ENCODE results near the gene PRKACG.
A peak's percentile ranks its signal among the peaks of the same experiment; 100 is the strongest.
"Not testable (repeated sequence)": the region's sequence is repeated elsewhere in the genome, so short reads cannot be mapped to it uniquely, and the experiment has no call there.

The PRKACG gene

GRCh38 chr9:69023650-69024049 is 9.7 kb upstream of the PRKACG start:
- no peak for FAIRE-seq

DNA sequence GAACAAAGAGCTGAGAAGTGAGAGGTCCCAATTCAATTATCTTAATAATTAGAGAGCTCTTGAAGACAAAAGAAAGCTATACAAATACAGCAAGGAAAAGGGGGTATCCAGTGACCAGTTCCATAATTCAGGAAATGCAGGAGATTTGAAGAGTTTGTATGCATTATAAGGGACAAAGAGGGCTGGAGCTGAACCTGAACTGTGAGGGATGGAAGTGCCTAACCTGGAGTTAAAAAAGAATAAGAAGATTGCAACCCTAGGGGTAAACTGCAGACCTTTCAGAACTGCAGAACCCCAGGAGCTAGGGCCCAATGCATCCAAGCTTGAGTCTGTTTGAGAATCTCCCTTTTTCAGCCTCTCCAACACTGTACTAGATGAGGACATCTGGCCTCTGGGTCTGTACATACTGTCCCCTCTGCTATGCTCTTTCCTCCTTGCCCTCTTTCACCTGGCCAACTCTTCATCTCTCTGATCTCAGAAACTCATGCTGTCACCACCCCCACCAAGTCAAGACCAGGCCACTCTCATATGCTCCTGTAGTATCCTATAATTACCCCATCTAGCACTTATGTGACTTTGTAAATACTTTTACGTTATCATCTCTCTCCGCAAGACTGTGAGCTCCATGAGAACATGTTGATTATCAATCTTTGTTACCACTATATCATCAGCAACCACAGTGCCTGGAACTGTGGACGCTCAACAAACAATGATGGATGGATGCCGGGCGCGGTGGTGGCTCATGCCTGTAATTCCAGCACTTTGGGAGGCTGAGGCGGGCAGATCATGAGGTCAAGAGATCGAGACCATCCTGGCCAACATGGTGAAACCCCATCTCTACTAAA is 6.6 kb upstream of the PRKACG start:
- FAIRE-seq, result no peak

- no peak for FAIRE-seq
Observed at GRCh38 chr9:69019808-69020207, 5.9 kb upstream of the PRKACG start.

DNA sequence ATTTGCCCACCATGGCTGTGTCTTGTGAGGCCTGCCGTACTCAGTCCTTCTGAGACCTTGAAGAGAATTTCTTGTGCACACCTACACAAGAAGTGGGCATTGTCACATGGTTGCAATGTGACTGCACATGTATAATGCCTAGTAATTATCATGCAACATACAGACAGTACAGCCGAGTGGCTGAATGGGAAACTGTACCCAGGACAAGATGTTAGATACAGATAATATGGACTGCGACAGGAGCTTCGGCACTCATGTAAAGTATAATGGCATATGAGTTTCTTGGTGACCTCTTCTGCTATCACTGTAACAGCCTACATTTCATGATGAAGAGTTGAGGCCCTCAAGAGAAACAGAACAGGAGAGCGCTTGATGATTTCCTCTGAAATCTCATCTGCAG is 4.8 kb upstream of the PRKACG start:
- no peak for FAIRE-seq

DNA sequence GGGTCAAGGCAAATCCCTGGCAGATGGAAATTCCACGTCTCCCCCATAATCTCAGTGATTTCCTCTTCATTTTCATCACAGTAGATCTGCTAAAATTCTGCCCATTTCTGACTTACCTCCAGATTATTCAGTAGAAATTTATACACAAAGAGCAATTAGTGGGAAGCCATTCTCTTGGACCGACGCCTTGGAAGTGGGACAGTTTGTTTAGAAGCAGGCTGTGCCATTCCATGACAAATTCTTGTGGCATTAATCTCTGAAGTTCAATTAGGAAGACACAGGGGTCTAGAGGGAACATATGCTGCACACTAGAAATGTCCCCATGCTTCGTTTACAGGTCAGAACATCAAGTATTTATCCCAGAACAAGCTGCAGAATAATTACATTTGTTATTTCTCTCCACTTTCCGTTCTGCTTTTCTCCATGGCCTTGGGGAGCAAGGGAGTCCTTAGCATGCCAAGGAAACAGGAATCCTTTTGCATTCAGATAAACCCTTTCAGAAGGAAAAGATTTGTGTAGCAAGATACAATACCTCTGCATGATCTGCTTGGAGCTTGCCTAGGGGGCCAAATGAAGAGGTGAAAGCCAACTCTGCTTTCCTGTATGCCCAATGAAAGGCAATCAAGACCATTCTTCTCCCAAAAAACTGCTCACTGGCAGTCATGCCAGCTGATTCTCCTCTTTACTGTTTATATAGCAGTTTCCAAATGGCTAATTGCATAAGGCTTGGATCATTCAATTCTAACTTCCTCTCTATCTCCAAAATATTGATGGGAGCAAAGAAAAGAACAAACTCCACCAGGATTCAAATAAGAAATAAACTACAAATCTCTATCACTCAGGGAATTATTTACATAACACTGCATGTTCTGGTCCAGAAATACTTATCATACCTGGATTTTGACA is 2.5 kb upstream of the PRKACG start:
- no peak for FAIRE-seq

- no peak for FAIRE-seq
Observed at GRCh38 chr9:69013382-69013727, 558 bp downstream of the PRKACG start.

- FAIRE-seq, result no peak
Observed at GRCh38 chr9:69012696-69013381, 1.1 kb downstream of the PRKACG start.

DNA sequence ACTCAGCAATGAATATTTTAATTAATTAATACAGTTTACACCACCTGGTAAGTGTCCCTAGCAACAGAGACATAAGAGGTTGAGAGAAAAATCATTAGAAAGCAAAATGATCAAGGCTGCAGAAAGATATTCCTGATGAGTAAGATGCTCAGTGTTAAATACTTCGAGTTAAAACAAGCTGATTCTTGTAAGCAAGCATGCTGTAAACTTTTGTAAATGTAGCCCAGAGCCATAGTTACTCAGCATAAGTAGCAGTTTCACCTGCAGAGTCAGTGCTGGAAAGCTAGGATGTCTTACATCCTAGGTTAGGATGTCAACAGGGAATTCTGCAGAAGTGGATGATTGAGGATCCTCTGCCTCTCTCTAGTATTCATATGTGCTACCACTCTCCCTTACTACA is 4.2 kb downstream of the PRKACG start:
- FAIRE-seq, result no peak

DNA sequence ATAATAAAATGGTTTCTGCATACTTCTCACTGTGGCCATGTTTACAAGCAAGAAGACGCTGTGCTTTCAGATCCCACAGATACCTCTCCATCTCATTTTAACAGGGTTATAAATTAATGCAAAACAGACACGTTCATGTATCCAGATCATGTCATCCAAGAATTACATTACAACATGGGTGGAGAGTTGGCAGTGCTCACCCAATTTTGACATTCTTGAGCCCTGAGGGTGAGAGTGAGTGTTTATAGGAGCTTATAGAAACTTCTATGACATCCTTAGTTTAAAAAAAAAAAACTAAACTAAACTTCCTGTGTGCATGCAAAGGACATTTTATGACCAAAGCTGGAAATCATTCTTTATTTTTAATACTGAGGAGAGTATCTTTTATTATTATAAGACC is 9.1 kb downstream of the PRKACG start:
- no peak for FAIRE-seq

DNA sequence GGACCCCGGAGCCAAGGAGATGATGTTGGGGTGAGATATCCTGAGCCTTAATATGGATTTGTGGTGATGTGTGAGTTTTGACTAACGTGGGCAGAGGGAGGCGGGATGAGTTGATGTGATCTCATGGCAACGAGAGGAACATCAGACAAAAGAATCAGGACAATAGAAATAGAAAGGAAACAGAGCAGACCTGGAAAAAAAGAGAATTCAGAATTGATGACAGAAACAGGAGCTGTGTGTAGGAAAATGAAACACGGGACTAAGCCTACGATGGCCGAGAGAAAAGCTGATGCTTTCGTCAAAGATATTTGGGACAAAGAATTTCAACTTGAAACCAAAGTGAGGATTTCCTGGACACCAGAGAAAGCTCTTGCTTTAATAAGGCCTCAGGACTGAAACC is 10.9 kb downstream of the PRKACG start:
- no peak for FAIRE-seq

GRCh38 chr9:69001921-69002320 is 12.0 kb downstream of the PRKACG start:
- no peak for FAIRE-seq

DNA sequence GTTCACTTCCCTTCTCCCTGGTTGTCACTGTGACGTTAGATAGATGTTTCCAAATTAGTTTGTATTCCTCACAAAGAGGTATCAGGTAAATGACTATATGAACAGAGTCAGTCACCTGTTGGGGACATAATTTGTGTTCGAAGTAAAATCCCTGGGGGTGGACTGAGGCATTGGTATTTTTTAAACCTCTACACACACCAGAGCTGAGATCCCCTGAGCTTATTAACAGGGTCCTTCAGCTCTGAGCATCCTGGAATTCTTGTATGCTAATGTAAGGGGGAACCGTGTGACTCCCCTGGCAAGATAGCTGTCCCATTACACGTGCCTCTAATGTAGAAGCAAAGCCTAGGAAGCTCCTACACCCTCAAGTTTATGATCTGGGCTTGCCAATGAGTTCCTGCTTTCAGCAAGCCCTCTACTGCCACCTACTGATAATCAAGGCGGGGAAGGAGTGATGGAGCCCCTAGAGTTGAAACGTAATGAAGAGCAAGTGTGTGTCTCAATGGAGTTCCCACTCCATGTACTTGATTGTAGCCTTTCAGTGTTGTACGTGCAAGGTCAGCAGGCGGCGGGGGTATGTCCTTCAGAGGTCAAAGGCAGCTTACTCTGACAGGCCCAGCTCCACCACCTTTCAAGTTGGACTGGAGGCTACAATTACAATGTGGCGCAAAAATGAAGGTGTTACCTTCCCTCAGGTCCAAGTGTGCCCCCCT is 14.4 kb downstream of the PRKACG start:
- peak; percentile 92 for FAIRE-seq

GRCh38 chr9:68998812-68999211 is 15.1 kb downstream of the PRKACG start:
- FAIRE-seq, result no peak

- FAIRE-seq, result no peak
Observed at GRCh38 chr9:68998385-68998784, 15.5 kb downstream of the PRKACG start.

- no peak for FAIRE-seq
Observed at GRCh38 chr9:68997666-68998065, 16.2 kb downstream of the PRKACG start.

- no peak for FAIRE-seq
Observed at GRCh38 chr9:68996462-68996861, 17.5 kb downstream of the PRKACG start.

GRCh38 chr9:68995776-68996175 is 18.1 kb downstream of the PRKACG start:
- no peak for FAIRE-seq

DNA sequence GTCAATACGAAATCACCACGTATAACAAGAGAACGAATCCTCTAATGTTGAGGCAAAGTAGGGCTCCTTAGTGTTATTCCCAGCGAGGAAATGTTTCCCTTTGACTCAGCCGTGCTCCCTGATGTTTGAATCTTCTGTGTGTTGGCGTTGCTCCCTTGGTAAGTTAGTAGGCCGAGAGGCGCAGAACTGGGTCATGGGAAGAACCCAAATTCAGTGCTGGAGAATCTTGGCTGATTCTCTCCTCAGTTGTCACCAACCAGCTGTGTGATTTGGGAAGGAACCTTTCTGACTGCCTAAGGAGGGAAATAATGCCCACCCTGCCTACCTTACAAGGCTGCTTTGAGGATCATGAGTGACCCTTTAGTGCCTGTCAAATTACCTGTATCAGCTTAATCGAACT is 22.5 kb downstream of the PRKACG start:
- FAIRE-seq, result no peak

- FAIRE-seq, result not testable (repeated sequence)
Observed at GRCh38 chr9:68986949-68987348, 27.0 kb downstream of the PRKACG start.

DNA sequence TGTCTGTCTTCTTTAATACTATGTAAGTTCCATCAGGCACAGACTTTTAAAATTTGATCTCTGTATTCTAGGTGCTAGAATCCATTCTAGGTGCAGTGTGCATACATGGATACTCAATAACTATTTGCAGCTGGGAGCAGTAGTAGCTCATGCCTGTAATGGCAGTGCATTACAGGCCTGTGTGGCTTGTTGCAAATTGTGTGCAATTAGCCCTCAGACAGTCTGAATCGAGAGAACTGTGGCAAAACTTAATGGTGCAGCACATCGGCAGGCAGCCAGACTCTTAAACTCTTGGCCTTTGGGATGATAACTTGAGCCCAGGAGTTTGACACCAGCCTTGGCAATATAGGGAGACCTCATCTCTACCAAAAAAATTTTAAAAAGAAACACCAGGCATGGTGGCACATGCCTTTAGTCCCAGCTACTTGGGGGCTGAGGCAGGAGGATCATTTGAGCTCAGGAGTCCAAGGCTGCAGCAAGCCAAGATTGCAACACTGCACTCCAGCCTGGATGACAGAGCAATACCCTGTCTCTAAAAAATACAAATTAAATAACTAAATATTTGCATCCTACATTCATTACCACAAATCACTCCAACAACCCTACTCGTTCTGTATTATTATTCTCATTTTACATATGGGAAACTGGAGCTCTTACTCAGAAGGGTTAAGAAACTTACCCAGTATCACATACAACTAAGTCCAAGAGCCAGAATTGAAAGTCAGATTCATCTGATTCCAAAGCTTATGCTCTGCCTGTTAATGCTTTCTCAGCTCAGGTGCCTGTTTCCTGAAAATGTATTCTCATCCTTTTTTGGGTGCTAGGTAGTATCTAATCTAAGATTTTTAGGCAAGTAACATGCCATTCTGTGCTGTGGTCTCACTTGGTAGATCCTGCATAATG is 30.1 kb downstream of the PRKACG start:
- FAIRE-seq, result no peak

GRCh38 chr9:68983008-68983411 is 30.9 kb downstream of the PRKACG start:
- no peak for FAIRE-seq

- no peak for FAIRE-seq
Observed at GRCh38 chr9:68981789-68982188, 32.1 kb downstream of the PRKACG start.
